IPS-18c (cell line): ENCODE data around the gene OMP.

Experiments
- H3K4me3 ChIP-seq: 2 replicates; pipeline ENCODE4 v1.7.0; 2013; ENCODE audit warnings: low read depth, mild to moderate bottlenecking, low read length, moderate library complexity; ENCODE audit not compliant: insufficient read depth
- H3K9me3 ChIP-seq: one replicate; pipeline ENCODE4 v1.6.1; 2013; ENCODE audit warnings: mild to moderate bottlenecking, low read length, moderate library complexity; ENCODE audit not compliant: control insufficient read depth, insufficient read depth

OMP gene

DNA sequence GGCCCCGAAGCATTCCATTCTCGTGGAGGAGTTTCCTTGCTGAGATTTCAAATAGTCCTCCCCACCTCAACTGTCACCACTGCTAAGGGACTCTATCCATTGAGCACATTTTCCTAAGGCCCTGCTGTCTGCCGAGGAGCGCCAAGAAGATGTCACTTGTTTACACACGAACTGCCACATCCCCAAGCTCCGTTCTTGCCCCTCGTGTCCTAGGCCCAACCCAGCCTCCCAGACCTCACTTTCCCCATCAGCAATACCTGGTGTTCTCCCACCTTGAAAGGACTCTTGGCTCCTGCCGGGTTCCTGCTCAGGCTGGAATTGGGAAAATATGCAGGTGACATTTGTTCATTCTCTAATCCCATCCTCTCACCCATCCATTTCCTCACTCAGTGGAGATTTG lies 21.4 kb downstream of the OMP start:
- H3K9me3 ChIP-seq: no peaks in the 10 kb centered on the region
- no peak overlapping the region for H3K4me3 ChIP-seq

- no peaks in the 10 kb centered on the region for H3K9me3 ChIP-seq
- H3K4me3 ChIP-seq: no peak overlapping the region
Measured at GRCh38 chr11:77124488-77124887, 21.8 kb downstream of the OMP start.

GRCh38 chr11:77125191-77125590 lies 22.6 kb downstream of the OMP start:
- Histone ChIP-seq H3K4me3 (no peak overlapping the region), H3K9me3 (no peaks in the 10 kb centered on the region)

DNA sequence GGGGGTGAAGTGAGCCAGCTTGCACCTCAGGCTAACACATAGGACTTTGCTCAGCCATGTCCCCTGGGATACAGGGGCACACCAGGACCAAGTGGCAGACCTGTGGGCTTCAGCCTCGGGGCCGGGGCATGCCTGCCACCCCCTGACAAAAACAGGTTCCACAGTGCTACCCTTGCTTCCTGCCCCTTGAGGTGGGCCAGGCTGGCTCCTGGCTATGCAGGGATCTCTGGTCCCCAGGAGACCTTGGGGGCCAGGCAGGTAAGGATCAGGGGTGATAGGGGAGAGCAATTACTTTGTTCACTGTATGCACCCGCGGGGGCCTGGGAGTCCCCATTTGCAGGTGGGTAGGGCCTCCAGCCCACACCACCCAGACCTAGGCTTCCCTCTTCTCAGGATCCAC lies 23.1 kb downstream of the OMP start:
- H3K9me3 ChIP-seq: no peaks in the 10 kb centered on the region
- H3K4me3 ChIP-seq: no peak overlapping the region

DNA sequence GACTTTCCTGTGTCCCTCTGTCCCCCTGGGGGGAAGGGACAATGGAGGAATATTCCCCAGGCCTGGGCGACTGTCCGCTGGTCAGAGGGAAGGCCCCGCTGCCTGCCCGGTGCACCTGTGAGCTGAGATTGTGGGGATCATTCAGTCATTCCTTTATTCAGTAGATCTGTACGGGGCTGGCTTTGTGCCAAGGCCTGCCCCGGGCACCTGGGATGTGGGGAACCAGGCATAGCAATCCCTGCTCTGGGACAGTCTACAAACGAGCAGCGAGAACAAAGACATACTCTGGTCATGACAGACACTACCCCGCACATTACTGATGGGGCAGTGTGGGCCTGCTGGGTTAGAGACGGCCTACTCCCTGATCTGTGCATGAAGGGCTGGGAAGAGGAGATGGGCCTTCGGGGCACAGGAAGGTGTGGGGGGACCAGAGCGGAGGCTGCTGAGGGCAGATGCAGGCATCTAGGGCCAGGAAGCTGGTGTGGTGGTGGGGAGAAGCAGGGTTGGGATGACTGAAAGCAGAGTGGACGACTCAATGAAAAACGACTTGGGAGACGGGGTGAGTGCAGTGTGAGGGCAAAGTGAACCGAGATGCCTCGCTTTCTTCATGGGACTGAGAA lies 23.6 kb downstream of the OMP start:
- Histone ChIP-seq H3K4me3 (no peak overlapping the region), H3K9me3 (no peaks in the 10 kb centered on the region)

GRCh38 chr11:77126861-77127234 lies 24.2 kb downstream of the OMP start:
- peak overlapping the region; percentile 50; the same call in 1 of the 2 replicates for H3K4me3 ChIP-seq
- no peaks in the 10 kb centered on the region for H3K9me3 ChIP-seq

DNA sequence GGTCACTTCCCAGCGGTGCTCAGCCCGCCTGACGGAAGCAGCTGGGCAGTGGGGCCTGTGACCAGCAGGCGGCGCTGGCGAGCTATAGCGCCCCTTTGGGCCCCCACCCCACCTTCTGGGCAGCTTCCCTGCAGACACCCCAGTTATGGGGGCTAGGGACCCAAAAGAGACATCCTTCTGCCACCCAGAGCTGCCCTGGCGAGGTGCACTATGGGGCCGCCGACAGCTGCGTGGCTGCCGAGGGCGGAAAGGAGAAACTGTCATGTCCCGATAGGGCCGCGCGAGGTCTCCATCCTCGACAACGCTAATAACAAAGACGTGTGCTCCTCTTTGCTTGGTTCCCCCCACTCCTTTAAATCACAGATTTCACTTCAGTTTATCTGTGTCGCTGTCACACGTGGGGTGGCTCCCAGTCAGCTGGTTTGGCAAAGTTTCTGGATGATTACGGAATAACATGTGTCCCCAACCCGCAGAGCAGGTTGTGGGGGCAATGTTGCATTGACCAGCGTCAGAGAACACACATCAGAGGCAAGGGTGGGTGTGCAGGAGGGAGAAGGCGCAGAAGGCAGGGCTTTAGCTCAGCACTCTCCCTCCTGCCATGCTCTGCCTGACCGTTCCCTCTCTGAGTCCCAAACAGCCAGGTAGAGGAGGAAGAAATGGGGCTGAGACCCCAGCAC lies 24.7 kb downstream of the OMP start:
- no peaks in the 10 kb centered on the region for H3K9me3 ChIP-seq
- H3K4me3 ChIP-seq: peak overlapping the region; percentile 50

DNA sequence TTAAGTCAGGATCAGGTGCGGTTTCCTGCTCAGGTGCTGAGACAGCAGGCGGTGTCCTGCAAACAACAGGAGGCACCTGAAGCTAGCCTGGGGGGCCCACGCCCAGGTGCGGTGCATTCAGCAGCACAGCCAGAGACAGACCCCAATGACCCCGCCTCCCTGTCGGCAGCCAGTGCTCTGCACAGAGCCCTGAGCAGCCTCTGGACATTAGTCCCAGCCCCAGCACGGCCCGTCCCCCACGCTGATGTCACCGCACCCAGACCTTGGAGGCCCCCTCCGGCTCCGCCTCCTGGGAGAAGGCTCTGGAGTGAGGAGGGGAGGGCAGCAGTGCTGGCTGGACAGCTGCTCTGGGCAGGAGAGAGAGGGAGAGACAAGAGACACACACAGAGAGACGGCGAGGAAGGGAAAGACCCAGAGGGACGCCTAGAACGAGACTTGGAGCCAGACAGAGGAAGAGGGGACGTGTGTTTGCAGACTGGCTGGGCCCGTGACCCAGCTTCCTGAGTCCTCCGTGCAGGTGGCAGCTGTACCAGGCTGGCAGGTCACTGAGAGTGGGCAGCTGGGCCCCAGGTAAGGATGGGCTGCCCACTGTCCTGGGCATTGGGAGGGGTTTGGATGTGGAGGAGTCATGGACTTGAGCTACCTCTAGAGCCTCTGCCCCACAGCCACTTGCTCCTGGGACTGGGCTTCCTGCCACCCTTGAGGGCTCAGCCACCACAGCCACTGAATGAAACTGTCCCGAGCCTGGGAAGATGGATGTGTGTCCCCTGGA lies 25.5 kb downstream of the OMP start, which contains the start of gene MYO7A:
TSS of gene MYO7A (plus strand) at position 327 of the 772 bp plus-strand sequence. CDS start 2,389 bp downstream, outside the sequence.
- Histone ChIP-seq H3K4me3 (peak within 1 kb of the TSS; percentile 50), H3K9me3 (no peaks in the 10 kb centered on the region)

DNA sequence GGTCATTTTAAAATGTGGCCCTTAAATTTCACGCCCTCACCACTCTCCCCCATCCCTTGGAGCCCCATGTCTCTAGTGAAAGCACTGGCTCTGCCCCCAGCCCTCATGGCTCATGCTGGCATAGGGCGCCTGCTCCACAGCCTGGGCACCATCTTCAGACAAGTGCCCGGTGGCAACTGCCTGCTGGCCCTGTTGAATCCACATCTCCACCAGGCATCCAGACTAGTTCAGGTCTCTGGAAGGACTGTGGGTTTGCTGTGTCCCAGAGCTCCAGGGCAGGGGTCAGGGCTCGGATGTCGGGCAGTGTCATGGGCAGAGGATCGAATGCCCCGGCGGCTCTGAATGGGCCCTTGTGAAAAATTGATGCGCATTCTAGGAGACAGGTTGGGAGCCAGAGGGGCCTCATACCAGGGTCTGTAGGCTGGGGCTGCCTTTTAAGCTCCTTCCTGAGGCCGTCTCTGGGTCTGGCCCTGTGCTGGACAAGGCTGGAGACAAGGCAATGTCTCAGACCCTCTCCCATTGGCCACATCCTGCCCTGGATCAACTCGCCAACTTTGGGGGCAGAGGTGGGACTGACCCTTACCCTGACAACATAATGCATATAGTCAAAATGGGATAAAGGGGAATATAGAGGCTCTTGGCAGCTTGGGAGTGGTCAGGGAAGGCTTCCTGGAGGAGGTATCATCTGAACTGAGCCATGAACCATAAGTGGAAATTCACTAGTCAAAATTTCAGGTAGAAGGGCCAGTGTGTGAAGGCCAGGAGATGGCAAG lies 26.6 kb downstream of the OMP start:
- no peak overlapping the region for H3K4me3 ChIP-seq

GRCh38 chr11:77129842-77130756 lies 27.5 kb downstream of the OMP start:
- no peak overlapping the region for H3K4me3 ChIP-seq
- no peaks in the 10 kb centered on the region for H3K9me3 ChIP-seq

More for the DNA sequence above, 26.6 kb downstream of the OMP start:
- no peaks in the 10 kb centered on the region for H3K9me3 ChIP-seq

GRCh38 chr11:77130763-77131513 lies 28.3 kb downstream of the OMP start:
- Histone ChIP-seq H3K4me3 (no peak overlapping the region), H3K9me3 (no peaks in the 10 kb centered on the region)

- Histone ChIP-seq H3K4me3 (no peak overlapping the region), H3K9me3 (no peaks in the 10 kb centered on the region)
Measured at GRCh38 chr11:77131560-77131959, 28.9 kb downstream of the OMP start.

- H3K4me3 ChIP-seq: no peak overlapping the region
Measured at GRCh38 chr11:77135069-77135468, 32.4 kb downstream of the OMP start.

DNA sequence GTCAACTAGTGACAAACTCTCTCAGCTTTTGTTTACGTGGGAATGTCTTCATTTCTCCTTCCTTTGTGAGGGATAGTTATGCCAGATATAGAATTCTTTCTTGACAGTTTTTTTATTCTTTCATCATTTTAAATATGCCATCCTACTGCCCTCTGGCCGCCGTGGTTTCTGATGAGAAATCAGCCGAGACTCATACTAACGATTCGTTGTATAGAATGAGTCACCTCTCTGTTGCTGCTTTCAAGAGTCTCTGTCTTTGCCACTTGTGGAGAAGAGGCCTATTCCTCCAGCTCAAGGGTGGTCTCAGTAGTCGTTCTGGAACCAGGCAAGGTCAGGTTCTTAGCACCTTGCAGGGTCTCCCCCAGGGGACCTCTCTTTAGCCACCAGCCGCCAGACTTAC lies 33.4 kb downstream of the OMP start:
- H3K9me3 ChIP-seq: no peaks in the 10 kb centered on the region
- H3K4me3 ChIP-seq: no peak overlapping the region

More at GRCh38 chr11:77135069-77135468, 32.4 kb downstream of the OMP start:
- no peaks in the 10 kb centered on the region for H3K9me3 ChIP-seq

- Histone ChIP-seq H3K4me3 (no peak overlapping the region), H3K9me3 (no peaks in the 10 kb centered on the region)
Measured at GRCh38 chr11:77136784-77137420, 34.3 kb downstream of the OMP start.
